Esophagus squamous epithelium (tissue), 4 donors: ENCODE results near the gene FGD4.

Experiments used
- CTCF ChIP-seq, 6 experiments: fragments of 450-650 bp in 4 of 6; fragments of 200-600 bp in 2 of 6; sonication (generic) in 2 of 6; IDR thresholded peaks; one replicate each; pipeline ENCODE4 v1.5.1; 2016 to 2019; ENCODE audit warnings: antibody characterized with exemption in 6 of 6, mild to moderate bottlenecking in 4 of 6, moderate library complexity in 4 of 6
- POLR2A ChIP-seq, 4 donors: fragments of 450-650 bp; IDR thresholded peaks; one replicate each; pipeline ENCODE4 v1.6.1; 2017; ENCODE audit warnings: antibody characterized with exemption in 4 of 4, mild to moderate bottlenecking in 4 of 4, moderate library complexity in 3 of 4

DNA sequence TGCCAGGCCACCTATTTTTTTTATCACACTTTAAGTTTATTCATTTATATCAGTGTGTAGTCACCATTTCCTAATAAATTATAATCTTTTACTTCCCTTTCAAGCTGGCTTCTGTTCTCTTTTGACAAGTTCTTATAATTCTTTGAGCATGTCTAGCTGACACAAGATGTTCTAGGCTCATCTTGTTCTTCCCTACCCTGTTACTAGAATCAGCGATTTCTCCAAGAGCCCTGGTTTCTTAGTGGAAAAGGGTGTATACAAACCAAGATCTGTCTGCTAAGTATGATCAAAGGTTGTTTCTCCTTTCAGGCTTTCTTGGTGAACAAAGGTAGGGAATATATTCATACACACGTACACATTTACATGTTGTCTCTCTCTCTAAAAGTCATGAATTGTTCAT is 51.0 kb downstream of the FGD4 start:
- TF ChIP-seq CTCF (IDR thresholded peaks at IDR 0.05) (no peak), POLR2A (IDR thresholded peaks at IDR 0.05) (no peak)
